ENCODE data around the gene IGSF21. TPM values are rescaled to one million over a fixed set of nuclear protein-coding genes. Genes with fewer than 3 reads are reported as not detected.

IGSF21 gene
- total RNA-seq, 4 donors from 2014 or later: not detected

DNA sequence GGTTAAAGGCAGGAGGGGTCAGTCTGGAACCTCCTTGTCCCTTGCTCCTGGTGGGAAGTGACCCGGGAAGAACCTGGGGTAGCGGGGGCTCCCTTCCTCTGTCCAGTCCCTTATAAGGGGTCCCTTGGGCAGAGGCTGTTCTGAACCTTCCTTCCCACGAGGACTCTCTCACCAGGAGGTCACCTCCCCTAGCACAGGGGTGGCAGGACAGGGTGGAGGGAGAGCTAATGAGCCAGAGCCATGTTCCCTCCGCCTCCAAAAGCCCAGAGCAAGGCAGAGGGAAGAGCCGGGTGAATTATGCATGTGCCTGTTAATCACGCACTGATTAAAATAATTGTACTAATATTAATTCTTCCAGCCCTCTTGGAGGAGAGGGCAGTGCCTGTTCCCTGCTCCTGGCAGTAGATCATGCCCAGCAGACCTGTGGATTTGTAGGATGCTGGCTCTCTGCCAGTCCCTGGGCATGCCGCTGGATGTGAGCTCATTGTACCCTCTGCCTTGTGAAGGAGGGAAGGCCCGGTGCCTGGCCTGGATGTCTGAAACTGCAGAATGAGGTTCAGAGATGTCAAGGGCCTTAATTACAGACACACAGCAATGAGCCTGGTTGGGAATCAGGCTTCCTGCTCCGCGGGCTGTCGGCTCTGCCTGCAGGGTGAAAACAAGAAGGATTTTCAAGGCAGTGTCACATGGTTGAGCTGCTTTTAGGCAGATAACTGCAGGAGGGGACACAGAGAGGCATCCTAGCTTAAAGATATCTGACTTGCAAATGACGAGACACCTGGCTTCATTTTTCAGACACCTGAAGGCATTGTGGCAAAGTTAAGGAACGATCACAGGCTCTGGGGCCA, 68.2 kb downstream of the IGSF21 start:
- Histone ChIP-seq H3K36me3 (no peaks in the 10 kb centered on the region), H3K27ac (no peak overlapping the region), H3K27me3 (no peaks in the 10 kb centered on the region), H3K4me3 (no peak overlapping the region), H3K4me1 (no peaks in the 10 kb centered on the region), H3K9me3 (no peaks in the 10 kb centered on the region)
- no peak for DNase-seq
- TF ChIP-seq POLR2A (IDR thresholded peaks at IDR 0.05) (no peak), CTCF (IDR thresholded peaks at IDR 0.05) (no peak)

DNA sequence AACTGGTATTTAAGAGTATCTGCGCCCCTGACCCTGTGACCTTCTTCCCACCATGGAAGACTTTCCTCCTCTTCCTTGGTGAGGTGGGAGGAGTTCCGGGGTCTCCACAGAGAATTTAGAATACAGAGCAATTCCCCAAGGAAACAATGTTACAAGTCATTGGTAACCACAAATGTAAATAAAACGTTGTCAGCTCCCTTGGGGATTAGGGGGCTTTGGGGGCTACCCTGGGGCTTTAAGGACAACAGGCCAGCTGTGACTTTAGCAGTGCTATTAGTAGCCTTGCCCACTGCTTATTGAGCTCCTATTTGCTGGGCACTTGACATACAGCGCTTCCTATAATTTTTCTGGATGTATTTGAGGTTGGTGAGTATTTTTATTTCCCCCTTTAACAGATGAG, 69.0 kb downstream of the IGSF21 start:
- Histone ChIP-seq H3K9me3 (no peaks in the 10 kb centered on the region), H3K4me3 (no peak overlapping the region), H3K36me3 (no peaks in the 10 kb centered on the region), H3K4me1 (no peaks in the 10 kb centered on the region), H3K27ac (no peak overlapping the region), H3K27me3 (no peaks in the 10 kb centered on the region)
- no peak for TF ChIP-seq CTCF (IDR thresholded peaks at IDR 0.05)
- TF ChIP-seq POLR2A (IDR thresholded peaks at IDR 0.05): no peak
- DNase-seq: no peak

DNA sequence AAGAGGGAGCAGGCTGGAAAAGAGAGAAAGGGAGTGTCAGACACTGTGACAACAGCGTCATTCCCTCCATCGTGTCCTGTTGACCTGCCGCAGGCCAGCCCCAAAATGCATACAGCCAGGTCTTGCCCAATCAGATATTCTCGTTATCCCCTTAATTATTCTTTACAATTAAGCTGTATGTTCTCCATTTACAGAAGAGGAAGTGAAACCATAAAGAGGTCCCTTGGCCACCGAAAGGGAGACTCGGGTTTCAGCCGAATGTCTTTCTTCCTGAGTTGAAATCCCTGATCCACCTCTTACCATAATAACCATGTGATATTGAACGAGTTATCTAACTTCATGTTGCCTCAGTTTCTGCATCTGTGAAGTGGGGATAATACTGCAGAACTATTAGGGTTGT, 70.5 kb downstream of the IGSF21 start:
- no peaks in the 10 kb centered on the region for H3K36me3 ChIP-seq
- H3K4me3 ChIP-seq: no peak overlapping the region
- H3K27ac ChIP-seq: no peak overlapping the region
- no peaks in the 10 kb centered on the region for H3K4me1 ChIP-seq
- TF ChIP-seq POLR2A (IDR thresholded peaks at IDR 0.05): no peak
- TF ChIP-seq CTCF (IDR thresholded peaks at IDR 0.05): no peak
- DNase-seq: no peak
- H3K27me3 ChIP-seq: no peaks in the 10 kb centered on the region
- H3K9me3 ChIP-seq: no peaks in the 10 kb centered on the region

- no peaks in the 10 kb centered on the region for H3K36me3 ChIP-seq
- no peak overlapping the region for H3K4me3 ChIP-seq
- H3K9me3 ChIP-seq: no peaks in the 10 kb centered on the region
- H3K4me1 ChIP-seq: no peaks in the 10 kb centered on the region
- no peak for DNase-seq
- TF ChIP-seq CTCF (IDR thresholded peaks at IDR 0.05) (no peak), POLR2A (IDR thresholded peaks at IDR 0.05) (no peak)
- H3K27ac ChIP-seq: no peak overlapping the region
- no peaks in the 10 kb centered on the region for H3K27me3 ChIP-seq
These were observed 71.4 kb downstream of the IGSF21 start for GRCh38 chr1:18179009-18179408.

DNA sequence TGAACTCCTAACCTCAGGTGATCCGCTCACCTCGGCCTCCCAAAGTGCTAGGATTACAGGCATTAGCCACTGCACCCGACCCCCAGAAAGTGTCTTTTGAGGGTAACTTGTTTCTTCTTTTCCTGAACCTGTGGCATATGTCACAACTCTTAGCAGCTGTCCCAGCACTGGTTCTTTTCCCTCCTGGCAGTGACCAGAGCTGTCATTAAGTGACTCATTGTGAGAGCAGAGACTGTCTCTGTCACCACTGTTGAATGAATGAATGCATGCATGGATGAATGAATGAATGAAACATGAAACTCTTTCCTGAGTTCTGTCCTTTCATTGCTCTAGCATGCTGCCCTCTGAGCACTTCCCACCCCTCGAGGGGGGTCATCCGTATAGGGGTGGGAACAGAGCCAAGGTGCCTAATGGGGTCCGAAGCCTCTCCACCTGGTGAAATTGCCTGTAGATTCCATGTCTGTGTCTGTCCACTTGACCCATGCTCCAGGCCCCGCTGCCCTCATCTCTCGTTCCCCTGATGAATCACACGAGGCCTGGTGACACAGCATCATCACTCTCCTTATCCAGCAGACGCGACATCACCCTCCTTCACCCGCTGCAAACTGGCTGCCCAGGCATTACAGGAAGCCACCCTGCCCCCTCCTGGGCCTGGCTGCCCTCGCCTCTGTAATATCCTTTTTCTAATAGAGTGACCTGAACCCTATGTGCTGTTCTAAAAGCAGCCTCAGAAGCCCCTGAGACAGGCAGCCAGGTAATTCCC, 75.0 kb downstream of the IGSF21 start:
- TF ChIP-seq POLR2A (IDR thresholded peaks at IDR 0.05) (no peak), CTCF (IDR thresholded peaks at IDR 0.05) (no peak)
- no peaks in the 10 kb centered on the region for H3K27me3 ChIP-seq
- H3K9me3 ChIP-seq: no peaks in the 10 kb centered on the region
- H3K27ac ChIP-seq: no peak overlapping the region
- DNase-seq: no peak
- H3K36me3 ChIP-seq: no peaks in the 10 kb centered on the region
- no peaks in the 10 kb centered on the region for H3K4me1 ChIP-seq
- H3K4me3 ChIP-seq: no peak overlapping the region
